ENCODE results near the gene ARRDC4.

The ARRDC4 gene, protein sequence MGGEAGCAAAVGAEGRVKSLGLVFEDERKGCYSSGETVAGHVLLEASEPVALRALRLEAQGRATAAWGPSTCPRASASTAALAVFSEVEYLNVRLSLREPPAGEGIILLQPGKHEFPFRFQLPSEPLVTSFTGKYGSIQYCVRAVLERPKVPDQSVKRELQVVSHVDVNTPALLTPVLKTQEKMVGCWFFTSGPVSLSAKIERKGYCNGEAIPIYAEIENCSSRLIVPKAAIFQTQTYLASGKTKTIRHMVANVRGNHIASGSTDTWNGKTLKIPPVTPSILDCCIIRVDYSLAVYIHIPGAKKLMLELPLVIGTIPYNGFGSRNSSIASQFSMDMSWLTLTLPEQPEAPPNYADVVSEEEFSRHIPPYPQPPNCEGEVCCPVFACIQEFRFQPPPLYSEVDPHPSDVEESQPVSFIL

DNA sequence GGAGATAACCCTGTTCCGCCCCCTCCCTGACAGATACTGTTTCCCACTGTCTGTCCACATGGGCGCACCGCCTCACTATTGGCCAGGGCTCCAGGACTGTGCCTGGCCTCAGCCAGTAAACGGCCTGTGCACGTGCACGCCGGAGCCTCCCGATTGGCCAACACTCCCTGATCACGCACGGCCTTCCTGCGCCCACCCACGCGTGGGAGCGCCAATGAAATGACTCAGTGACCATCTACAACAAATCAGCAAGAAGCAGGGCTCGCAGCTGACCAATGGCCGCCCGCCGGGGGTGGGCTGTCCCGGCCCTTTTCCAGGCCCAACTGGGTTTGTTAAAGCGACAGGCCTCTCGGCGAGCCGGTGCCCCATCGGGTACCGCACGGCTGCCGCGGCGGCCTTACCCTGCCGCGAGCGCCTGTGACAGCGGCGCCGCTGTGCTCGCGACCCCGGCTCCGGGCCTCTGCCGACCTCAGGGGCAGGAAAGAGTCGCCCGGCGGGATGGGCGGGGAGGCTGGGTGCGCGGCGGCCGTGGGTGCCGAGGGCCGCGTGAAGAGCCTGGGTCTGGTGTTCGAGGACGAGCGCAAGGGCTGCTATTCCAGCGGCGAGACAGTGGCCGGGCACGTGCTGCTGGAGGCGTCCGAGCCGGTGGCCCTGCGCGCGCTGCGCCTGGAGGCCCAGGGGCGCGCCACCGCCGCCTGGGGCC lies at the start of gene ARRDC4:
Gene ARRDC4 (plus strand): TSS at position 340 of the 703 bp plus-strand sequence. CDS start 159 bp downstream, at position 499.
- Histone ChIP-seq H3K9ac (ENCODE audit: low read length) (peak within 1 kb of the TSS; percentile 71), H3K4me1 (ENCODE audit: control insufficient read depth, insufficient read depth, low read length) (peaks cover 8% of the 10 kb centered on the region), H3K36me3 (ENCODE audit: control insufficient read depth, insufficient read depth, low read length) (no peaks in the 10 kb centered on the region), H3K4me3 (ENCODE audit: low read length) (peak within 1 kb of the TSS; percentile 51), H3K9me3 (ENCODE audit: control insufficient read depth, low read length) (no peaks in the 10 kb centered on the region), H3K27me3 (ENCODE audit: control insufficient read depth, insufficient read depth, low read length) (no peaks in the 10 kb centered on the region)

DNA sequence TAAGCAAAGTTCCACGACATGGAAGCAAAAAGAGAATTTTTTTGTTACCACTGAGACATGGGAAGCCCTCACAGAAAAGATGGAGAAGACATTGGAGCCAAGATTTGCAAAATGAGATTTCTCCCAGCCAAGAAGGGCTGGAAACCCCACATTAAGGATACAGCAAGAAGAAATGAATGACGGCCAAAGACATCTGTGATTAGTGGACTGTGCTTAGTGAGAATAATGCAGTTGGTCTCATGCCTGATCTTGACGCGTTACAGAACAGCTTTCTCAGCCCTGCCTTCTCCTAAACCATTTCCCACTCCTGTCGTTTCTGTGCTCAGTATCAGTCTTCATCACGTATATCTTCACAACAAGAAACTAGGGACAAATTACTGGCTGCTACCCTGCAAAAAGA lies 45.8 kb upstream of the ARRDC4 start:
- Histone ChIP-seq H3K9me3 (ENCODE audit: control insufficient read depth, low read length) (no peaks in the 10 kb centered on the region), H3K4me1 (ENCODE audit: control insufficient read depth, insufficient read depth, low read length) (no peaks in the 10 kb centered on the region), H3K4me3 (ENCODE audit: low read length) (no peak overlapping the region), H3K36me3 (ENCODE audit: control insufficient read depth, insufficient read depth, low read length) (no peaks in the 10 kb centered on the region), H3K27me3 (ENCODE audit: control insufficient read depth, insufficient read depth, low read length) (peaks cover 4% of the 10 kb centered on the region), H3K9ac (ENCODE audit: low read length) (no peak overlapping the region)

DNA sequence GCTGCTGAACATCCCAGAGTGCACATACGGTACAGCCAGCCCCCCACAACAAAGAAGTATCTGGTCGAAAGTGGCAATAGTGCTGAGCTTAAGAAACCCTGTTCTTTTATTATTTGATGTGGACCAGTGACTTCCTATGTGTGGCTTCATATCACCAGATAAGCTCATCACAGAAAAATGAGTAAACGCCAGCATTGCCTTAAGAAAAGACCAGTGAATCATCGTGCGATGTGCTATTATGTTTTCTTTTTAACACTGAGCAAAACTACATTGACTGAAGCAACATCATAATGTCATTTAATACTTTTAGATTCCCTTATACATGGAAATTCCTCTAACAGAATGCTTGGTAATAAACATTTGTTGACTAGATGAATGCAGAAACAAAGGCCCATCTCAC lies 45.2 kb upstream of the ARRDC4 start:
- Histone ChIP-seq H3K27me3 (ENCODE audit: control insufficient read depth, insufficient read depth, low read length) (peaks cover 4% of the 10 kb centered on the region), H3K9me3 (ENCODE audit: control insufficient read depth, low read length) (no peaks in the 10 kb centered on the region), H3K9ac (ENCODE audit: low read length) (no peak overlapping the region), H3K4me3 (ENCODE audit: low read length) (no peak overlapping the region), H3K4me1 (ENCODE audit: control insufficient read depth, insufficient read depth, low read length) (no peaks in the 10 kb centered on the region), H3K36me3 (ENCODE audit: control insufficient read depth, insufficient read depth, low read length) (no peaks in the 10 kb centered on the region)

DNA sequence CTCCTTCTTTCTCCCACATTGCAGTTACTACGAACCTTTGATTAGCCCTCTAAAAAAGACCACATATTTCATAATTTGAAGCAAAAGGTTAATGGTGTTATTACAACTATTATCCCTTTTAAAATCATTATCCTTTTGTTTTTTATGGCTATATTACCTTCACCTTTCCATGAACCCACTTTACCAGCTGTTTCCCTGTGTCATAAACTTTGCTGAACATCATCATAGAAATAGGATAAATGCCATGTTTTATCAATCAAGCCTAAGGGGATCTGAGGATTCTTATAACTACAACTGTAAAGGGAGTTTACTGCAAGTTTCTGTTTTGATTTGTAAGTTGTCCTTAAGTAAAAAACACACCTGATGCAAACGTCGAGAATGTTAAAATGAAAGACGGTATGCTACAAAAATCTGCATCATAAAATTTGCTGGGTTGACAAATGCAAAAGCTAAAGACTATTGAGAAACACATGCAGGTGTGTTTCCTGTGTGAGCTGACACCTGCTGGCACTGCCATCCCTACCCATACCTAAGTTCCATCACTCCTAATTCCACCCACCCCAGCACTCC lies 39.1 kb upstream of the ARRDC4 start:
- H3K36me3 ChIP-seq (ENCODE audit: control insufficient read depth, insufficient read depth, low read length): no peaks in the 10 kb centered on the region

DNA sequence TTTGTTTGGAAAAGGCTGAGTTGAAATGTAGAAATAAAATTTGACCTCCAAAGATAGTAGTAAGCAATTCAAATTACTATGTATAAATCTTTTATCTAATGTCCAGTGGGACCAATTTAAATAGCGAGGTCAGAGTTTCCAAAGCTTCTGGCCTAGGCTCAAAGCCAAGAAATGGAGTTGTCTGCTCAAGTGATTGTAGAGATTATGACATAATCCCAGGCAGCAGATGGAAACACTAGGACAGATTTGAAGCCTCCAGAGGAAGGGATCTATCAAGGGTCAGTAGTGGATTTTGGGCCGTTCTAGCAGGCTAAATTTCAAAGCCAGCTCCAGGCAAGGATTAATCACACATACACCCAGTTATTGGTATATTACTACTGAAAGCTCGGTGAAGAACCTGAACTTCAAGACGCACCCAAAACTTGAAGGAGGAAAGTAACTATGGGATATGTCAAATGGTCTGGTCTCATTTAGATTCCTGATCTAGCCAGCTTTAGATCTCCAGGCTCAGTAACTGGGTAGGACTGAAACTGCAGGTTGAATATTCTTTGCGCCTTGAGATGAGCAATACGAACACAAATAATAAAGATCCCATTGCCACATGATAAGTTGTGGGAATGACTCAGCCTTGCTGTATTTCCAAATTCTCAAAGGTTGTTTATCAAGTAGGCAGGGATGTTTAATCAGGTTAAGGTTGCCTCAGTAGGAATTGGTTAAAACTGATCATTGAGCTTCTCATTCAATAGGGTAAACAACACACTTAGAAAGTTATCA lies 30.9 kb upstream of the ARRDC4 start:
- H3K4me1 ChIP-seq (ENCODE audit: control insufficient read depth, insufficient read depth, low read length): peaks cover 8% of the 10 kb centered on the region

More for the DNA sequence above, 39.1 kb upstream of the ARRDC4 start:
- Histone ChIP-seq H3K4me3 (ENCODE audit: low read length) (no peak overlapping the region), H3K9ac (ENCODE audit: low read length) (no peak overlapping the region), H3K9me3 (ENCODE audit: control insufficient read depth, low read length) (no peaks in the 10 kb centered on the region), H3K27me3 (ENCODE audit: control insufficient read depth, insufficient read depth, low read length) (no peaks in the 10 kb centered on the region), H3K4me1 (ENCODE audit: control insufficient read depth, insufficient read depth, low read length) (no peaks in the 10 kb centered on the region)

DNA sequence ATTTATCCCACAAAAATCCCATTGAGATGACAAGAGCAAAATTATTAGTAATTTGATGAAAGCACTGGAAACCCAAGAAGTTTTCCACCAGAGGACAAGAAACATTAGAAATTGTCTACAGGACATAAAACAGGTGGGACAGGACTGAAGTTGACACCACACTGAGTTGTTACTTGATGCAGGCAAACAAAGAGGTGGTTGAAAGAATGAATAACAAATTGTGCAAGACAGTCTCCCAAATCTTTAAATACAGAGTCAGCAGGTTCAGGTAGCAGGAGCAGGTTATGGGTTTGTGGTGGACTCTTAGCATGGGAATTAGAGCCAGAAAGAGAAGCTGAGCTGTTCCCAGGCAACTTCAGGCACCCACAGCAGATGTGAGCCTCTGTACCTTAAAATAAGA lies 30.3 kb upstream of the ARRDC4 start:
- H3K27me3 ChIP-seq (ENCODE audit: control insufficient read depth, insufficient read depth, low read length): no peaks in the 10 kb centered on the region
- no peaks in the 10 kb centered on the region for H3K9me3 ChIP-seq (ENCODE audit: control insufficient read depth, low read length)
- no peak overlapping the region for H3K4me3 ChIP-seq (ENCODE audit: low read length)
- no peak overlapping the region for H3K9ac ChIP-seq (ENCODE audit: low read length)
- H3K4me1 ChIP-seq (ENCODE audit: control insufficient read depth, insufficient read depth, low read length): peaks cover 8% of the 10 kb centered on the region
- H3K36me3 ChIP-seq (ENCODE audit: control insufficient read depth, insufficient read depth, low read length): no peaks in the 10 kb centered on the region

More for the DNA sequence above, 30.9 kb upstream of the ARRDC4 start:
- H3K9me3 ChIP-seq (ENCODE audit: control insufficient read depth, low read length): no peaks in the 10 kb centered on the region
- no peak overlapping the region for H3K9ac ChIP-seq (ENCODE audit: low read length)
- no peak overlapping the region for H3K4me3 ChIP-seq (ENCODE audit: low read length)
- no peaks in the 10 kb centered on the region for H3K27me3 ChIP-seq (ENCODE audit: control insufficient read depth, insufficient read depth, low read length)
- no peaks in the 10 kb centered on the region for H3K36me3 ChIP-seq (ENCODE audit: control insufficient read depth, insufficient read depth, low read length)

DNA sequence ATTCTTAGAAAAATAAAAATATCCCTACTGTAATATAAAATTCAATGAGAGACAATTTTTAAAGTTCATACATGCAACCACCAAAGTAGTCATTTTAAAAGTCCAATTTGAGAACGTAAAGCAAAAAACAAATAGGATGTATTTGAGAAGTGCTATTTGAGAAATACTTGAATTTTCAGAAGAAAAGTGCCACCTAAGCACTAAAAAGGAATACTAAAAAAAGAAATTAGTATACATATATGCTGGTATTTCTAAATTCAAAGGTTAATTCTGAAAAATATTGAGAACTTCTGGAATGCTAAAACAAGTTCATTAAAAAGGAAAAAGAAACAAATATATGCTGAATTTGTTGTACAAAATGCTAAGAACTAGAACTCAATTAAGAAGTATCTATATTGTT lies 29.2 kb upstream of the ARRDC4 start:
- no peak overlapping the region for H3K9ac ChIP-seq (ENCODE audit: low read length)
- H3K36me3 ChIP-seq (ENCODE audit: control insufficient read depth, insufficient read depth, low read length): no peaks in the 10 kb centered on the region
- no peaks in the 10 kb centered on the region for H3K9me3 ChIP-seq (ENCODE audit: control insufficient read depth, low read length)
- peaks cover 8% of the 10 kb centered on the region for H3K4me1 ChIP-seq (ENCODE audit: control insufficient read depth, insufficient read depth, low read length)
- H3K27me3 ChIP-seq (ENCODE audit: control insufficient read depth, insufficient read depth, low read length): no peaks in the 10 kb centered on the region
- no peak overlapping the region for H3K4me3 ChIP-seq (ENCODE audit: low read length)

DNA sequence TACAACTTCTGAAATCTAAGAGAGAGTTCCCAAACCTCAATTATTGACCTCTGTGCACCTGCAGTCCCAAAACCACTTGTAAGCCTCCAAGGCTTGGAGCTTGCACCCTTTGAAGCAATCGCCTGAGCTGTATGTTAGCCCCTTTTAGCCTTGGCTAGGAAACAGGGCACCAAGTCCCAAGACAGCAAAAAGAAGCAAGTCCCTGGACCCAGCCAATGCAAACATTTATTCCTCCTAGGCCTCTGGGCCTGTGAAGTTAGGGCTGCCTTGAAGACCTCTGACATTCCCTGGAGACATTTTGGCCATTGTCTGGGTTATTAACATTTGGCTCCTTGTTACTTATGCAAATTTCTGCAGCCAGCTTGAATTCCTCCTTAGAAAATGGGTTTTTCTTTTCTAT lies 26.9 kb upstream of the ARRDC4 start:
- H3K4me1 ChIP-seq (ENCODE audit: control insufficient read depth, insufficient read depth, low read length): peaks cover 8% of the 10 kb centered on the region
- H3K27me3 ChIP-seq (ENCODE audit: control insufficient read depth, insufficient read depth, low read length): no peaks in the 10 kb centered on the region
- no peak overlapping the region for H3K9ac ChIP-seq (ENCODE audit: low read length)
- no peak overlapping the region for H3K4me3 ChIP-seq (ENCODE audit: low read length)
- no peaks in the 10 kb centered on the region for H3K9me3 ChIP-seq (ENCODE audit: control insufficient read depth, low read length)
- H3K36me3 ChIP-seq (ENCODE audit: control insufficient read depth, insufficient read depth, low read length): no peaks in the 10 kb centered on the region

DNA sequence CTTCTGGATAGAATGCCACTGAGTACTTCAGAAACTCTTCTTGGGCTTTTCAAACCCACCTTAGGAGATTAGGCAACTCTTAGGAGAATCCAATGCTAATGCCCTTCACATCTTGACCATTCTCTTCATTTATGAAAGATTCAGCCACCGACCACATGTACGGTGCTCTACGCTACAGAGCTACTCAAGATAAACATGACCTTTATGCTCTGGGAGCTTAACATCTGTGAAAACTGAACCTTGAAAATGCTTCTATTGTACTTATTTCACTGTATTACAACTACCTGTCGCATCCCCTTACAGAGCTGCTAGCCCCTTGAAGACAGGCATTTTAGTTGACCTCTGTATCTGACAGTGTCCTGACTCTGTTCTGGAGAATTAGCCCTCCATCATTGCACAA lies 19.5 kb upstream of the ARRDC4 start:
- no peaks in the 10 kb centered on the region for H3K36me3 ChIP-seq (ENCODE audit: control insufficient read depth, insufficient read depth, low read length)
- no peaks in the 10 kb centered on the region for H3K27me3 ChIP-seq (ENCODE audit: control insufficient read depth, insufficient read depth, low read length)
- no peak overlapping the region for H3K9ac ChIP-seq (ENCODE audit: low read length)
- H3K4me3 ChIP-seq (ENCODE audit: low read length): no peak overlapping the region
- H3K4me1 ChIP-seq (ENCODE audit: control insufficient read depth, insufficient read depth, low read length): no peaks in the 10 kb centered on the region
- H3K9me3 ChIP-seq (ENCODE audit: control insufficient read depth, low read length): no peaks in the 10 kb centered on the region

DNA sequence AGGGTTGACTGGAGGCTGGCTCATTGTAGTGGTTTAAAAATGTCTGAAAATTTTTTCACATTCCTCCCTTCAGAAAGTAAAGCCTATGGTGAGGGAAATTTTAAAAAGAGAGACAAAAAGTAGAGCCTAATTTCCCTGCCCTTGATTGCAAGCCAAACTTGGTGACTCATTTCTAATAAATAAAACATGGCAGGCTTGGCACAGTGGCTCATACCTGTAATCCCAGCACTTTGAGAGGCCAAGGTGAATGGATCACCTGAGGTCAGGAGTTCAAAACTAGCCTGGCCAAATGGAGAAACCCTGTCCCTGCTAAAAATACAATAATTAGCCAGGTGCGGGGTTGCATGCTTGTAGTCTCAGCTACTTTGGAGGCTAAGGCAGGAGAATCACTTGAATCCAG lies 18.9 kb upstream of the ARRDC4 start:
- Histone ChIP-seq H3K27me3 (ENCODE audit: control insufficient read depth, insufficient read depth, low read length) (no peaks in the 10 kb centered on the region), H3K36me3 (ENCODE audit: control insufficient read depth, insufficient read depth, low read length) (no peaks in the 10 kb centered on the region), H3K4me3 (ENCODE audit: low read length) (no peak overlapping the region), H3K9me3 (ENCODE audit: control insufficient read depth, low read length) (no peaks in the 10 kb centered on the region), H3K9ac (ENCODE audit: low read length) (no peak overlapping the region), H3K4me1 (ENCODE audit: control insufficient read depth, insufficient read depth, low read length) (no peaks in the 10 kb centered on the region)

DNA sequence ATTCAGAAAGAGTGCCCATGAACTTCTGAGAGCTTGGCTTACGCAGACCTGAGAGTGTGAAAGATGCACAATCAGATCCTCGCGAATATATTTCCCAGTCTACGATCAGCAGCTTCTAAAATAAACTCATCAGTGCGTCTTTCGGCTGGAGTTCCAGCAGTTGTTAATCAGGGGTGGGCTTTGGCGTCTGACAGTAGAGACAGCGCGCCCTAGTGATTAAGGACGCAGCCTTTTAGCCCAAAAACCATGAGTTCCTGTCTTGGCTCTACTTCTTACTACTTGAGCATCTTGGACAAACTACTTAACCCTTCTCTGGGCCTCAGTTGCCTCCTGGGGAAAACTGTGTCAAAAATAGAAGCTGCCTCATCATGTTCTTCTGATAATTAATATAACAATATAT lies 15.8 kb upstream of the ARRDC4 start:
- H3K36me3 ChIP-seq (ENCODE audit: control insufficient read depth, insufficient read depth, low read length): no peaks in the 10 kb centered on the region
- H3K4me3 ChIP-seq (ENCODE audit: low read length): no peak overlapping the region
- H3K9me3 ChIP-seq (ENCODE audit: control insufficient read depth, low read length): no peaks in the 10 kb centered on the region
- no peaks in the 10 kb centered on the region for H3K4me1 ChIP-seq (ENCODE audit: control insufficient read depth, insufficient read depth, low read length)
- no peaks in the 10 kb centered on the region for H3K27me3 ChIP-seq (ENCODE audit: control insufficient read depth, insufficient read depth, low read length)
- no peak overlapping the region for H3K9ac ChIP-seq (ENCODE audit: low read length)

Data from mucosa of stomach (tissue), 1 donor.